Esophagus (tissue), 2 donors: Measurements from ENCODE around the gene ZBTB12. TPM values are rescaled to one million over a fixed set of nuclear protein-coding genes. Genes with fewer than 3 reads are reported as not detected.
"Not testable (repeated sequence)": the region's sequence is repeated elsewhere in the genome, so short reads cannot be mapped to it uniquely, and the experiment has no call there.

Experiments
- H3K27ac ChIP-seq, 2 donors: one replicate each; pipeline ENCODE4 v1.5.1; 2013; ENCODE audit warnings: low read depth in 2 of 2, mild to moderate bottlenecking in 2 of 2, inconsistent platforms in 1 of 2, low read length in 1 of 2, moderate library complexity in 1 of 2
- H3K27me3 ChIP-seq, 2 donors: one replicate each; pipeline ENCODE4 v1.6.1; 2013; ENCODE audit warnings: low read length in 2 of 2, control low read depth in 1 of 2, mild to moderate bottlenecking in 1 of 2; ENCODE audit not compliant: insufficient read depth in 2 of 2, control insufficient read depth in 1 of 2
- H3K36me3 ChIP-seq, 2 donors: one replicate each; pipeline ENCODE4 v1.6.1; 2013; ENCODE audit warnings: low read length in 1 of 2; ENCODE audit not compliant: control insufficient read depth in 2 of 2, insufficient read depth in 2 of 2
- H3K4me1 ChIP-seq, 2 donors: one replicate each; pipeline ENCODE4 v1.6.1; 2013; ENCODE audit warnings: low read length in 1 of 2; ENCODE audit not compliant: control insufficient read depth in 2 of 2, insufficient read depth in 2 of 2
- H3K4me3 ChIP-seq, 2 donors: one replicate each; pipeline ENCODE4 v1.5.1; 2013; ENCODE audit warnings: low read length in 2 of 2, mild to moderate bottlenecking in 2 of 2, low read depth in 1 of 2, moderate library complexity in 1 of 2
- H3K9me3 ChIP-seq, 2 donors: one replicate each; pipeline ENCODE4 v1.6.1; 2013; ENCODE audit warnings: mild to moderate bottlenecking in 2 of 2, low read depth in 1 of 2, low read length in 1 of 2, moderate library complexity in 1 of 2; ENCODE audit not compliant: control insufficient read depth in 2 of 2, insufficient read depth in 1 of 2
- WGBS, 2 donors: extraction: QIAGEN DNeasy Blood & Tissue Kit; methylation state at CpG; one replicate each; pipeline ENCODE4 v1.1.7; 2013; 5-methylcytosine and 5-hydroxymethylcytosine counted together
- polyA plus RNA-seq, 2 donors: library from polyadenylated mRNA; stranded (reverse); fragments of 200-250 nt; gene quantifications; one replicate each; pipeline ENCODE4 v1.2.3, GENCODE V29; 2013
- donor health status: healthy with polysubstance abuse.
- donor health status: Bipolar disorder and iron deficiency.

ZBTB12 gene
- polyA plus RNA-seq, 2 donors: 2.4 to 3.6 TPM

- H3K27me3 ChIP-seq: no peaks in the 10 kb centered on the region
- H3K36me3 ChIP-seq: peaks cover 0 to 14% of the 10 kb centered on the region in 2 donors
- peaks cover 0 to 8% of the 10 kb centered on the region in 2 donors for H3K4me1 ChIP-seq
- WGBS, 2 donors: 92 to 93% methylated on average over 7 of the region's 7 CpGs
- H3K9me3 ChIP-seq: no peaks in the 10 kb centered on the region
- no peak overlapping the region for H3K27ac ChIP-seq
- no peak overlapping the region for H3K4me3 ChIP-seq
Measured at GRCh38 chr6:31861150-31861549, 40.7 kb downstream of the ZBTB12 start.

- Histone ChIP-seq H3K4me3 (no peak overlapping the region), H3K36me3 (peaks cover 0 to 14% of the 10 kb centered on the region in 2 donors), H3K9me3 (no peaks in the 10 kb centered on the region), H3K27ac (no peak overlapping the region), H3K4me1 (peaks cover 0 to 8% of the 10 kb centered on the region in 2 donors), H3K27me3 (no peaks in the 10 kb centered on the region)
- 94 to 96% methylated on average over 13 of the region's 13 CpGs for WGBS, 2 donors
Measured at GRCh38 chr6:31860349-31860748, 41.5 kb downstream of the ZBTB12 start.

- Histone ChIP-seq H3K27me3 (no peaks in the 10 kb centered on the region), H3K36me3 (peaks cover 0 to 14% of the 10 kb centered on the region in 2 donors), H3K27ac (no peak overlapping the region), H3K4me1 (peaks cover 0 to 8% of the 10 kb centered on the region in 2 donors), H3K9me3 (no peaks in the 10 kb centered on the region), H3K4me3 (no peak overlapping the region)
- WGBS, 2 donors: 89 to 92% methylated on average over 11 of the region's 11 CpGs
Measured at GRCh38 chr6:31859923-31860322, 42.0 kb downstream of the ZBTB12 start.

- no peaks in the 10 kb centered on the region for H3K9me3 ChIP-seq
- H3K4me3 ChIP-seq: no peak overlapping the region
- H3K27me3 ChIP-seq: no peaks in the 10 kb centered on the region
- WGBS, 2 donors: 95 to 97% methylated on average over 8 of the region's 8 CpGs
- H3K27ac ChIP-seq: no peak overlapping the region
- H3K4me1 ChIP-seq: peaks cover 0 to 5% of the 10 kb centered on the region in 2 donors
- peaks cover 0 to 14% of the 10 kb centered on the region in 2 donors for H3K36me3 ChIP-seq
Measured at GRCh38 chr6:31858707-31859106, 43.2 kb downstream of the ZBTB12 start.

- not testable (repeated sequence) for H3K4me3 ChIP-seq, H3K4me1 ChIP-seq, H3K27ac ChIP-seq, H3K27me3 ChIP-seq, H3K9me3 ChIP-seq
- 91 to 94% methylated on average over 8 of the region's 8 CpGs for WGBS, 2 donors
- H3K36me3 ChIP-seq: peaks cover 0 to 14% of the 10 kb centered on the region in 2 donors
Measured at GRCh38 chr6:31857774-31858173, 44.1 kb downstream of the ZBTB12 start.

GRCh38 chr6:31851980-31852718 lies 49.7 kb downstream of the ZBTB12 start:
- H3K27me3 ChIP-seq, H3K4me3 ChIP-seq, H3K4me1 ChIP-seq, H3K9me3 ChIP-seq, H3K36me3 ChIP-seq, H3K27ac ChIP-seq: not testable (repeated sequence)
- 90 to 91% methylated on average over 35 of the region's 35 CpGs for WGBS, 2 donors

- 58 to 63% methylated on average over 2 of the region's 2 CpGs for WGBS, 2 donors
- Histone ChIP-seq H3K27me3 (no peaks in the 10 kb centered on the region), H3K9me3 (peaks cover 0 to 2% of the 10 kb centered on the region in 2 donors), H3K36me3 (no peaks in the 10 kb centered on the region), H3K4me3 (no peak overlapping the region), H3K27ac (no peak overlapping the region), H3K4me1 (no peaks in the 10 kb centered on the region)
Measured at GRCh38 chr6:31851485-31851832, 50.4 kb downstream of the ZBTB12 start.

- H3K9me3 ChIP-seq: peaks cover 0 to 2% of the 10 kb centered on the region in 2 donors
- WGBS, 2 donors: 94 to 97% methylated on average over 2 of the region's 2 CpGs
- H3K36me3 ChIP-seq: no peaks in the 10 kb centered on the region
- H3K4me1 ChIP-seq: no peaks in the 10 kb centered on the region
- H3K27me3 ChIP-seq: no peaks in the 10 kb centered on the region
- H3K27ac ChIP-seq: no peak overlapping the region
- no peak overlapping the region for H3K4me3 ChIP-seq
Measured at GRCh38 chr6:31850765-31851484, 51.0 kb downstream of the ZBTB12 start.
